Activated naive CD4-positive, alpha-beta T cell treated with anti-CD3 and anti-CD28 coated beads, Interleukin-2, amount 50 U/mL, for 24 hours (primary cell): ENCODE data around the gene EPDR1.

ENCODE experiments used
- H3K27ac Mint-ChIP-seq: one replicate; pipeline ENCODE4 v1.8.0; 2021; ENCODE audit warnings: mild to moderate bottlenecking, mixed read lengths
- H3K27me3 Mint-ChIP-seq: one replicate; pipeline ENCODE4 v1.8.0; 2021; ENCODE audit warnings: mixed read lengths
- H3K36me3 Mint-ChIP-seq: one replicate; pipeline ENCODE4 v1.8.0; 2021; ENCODE audit warnings: mixed read lengths
- H3K4me1 Mint-ChIP-seq: one replicate; pipeline ENCODE4 v1.8.0; 2021; ENCODE audit warnings: mixed read lengths
- H3K4me3 Mint-ChIP-seq: one replicate; pipeline ENCODE4 v1.8.0; 2021; ENCODE audit warnings: mild to moderate bottlenecking, mixed read lengths
- H3K9me3 Mint-ChIP-seq: one replicate; pipeline ENCODE4 v1.8.0; 2021; ENCODE audit warnings: mixed read lengths

Gene EPDR1

DNA sequence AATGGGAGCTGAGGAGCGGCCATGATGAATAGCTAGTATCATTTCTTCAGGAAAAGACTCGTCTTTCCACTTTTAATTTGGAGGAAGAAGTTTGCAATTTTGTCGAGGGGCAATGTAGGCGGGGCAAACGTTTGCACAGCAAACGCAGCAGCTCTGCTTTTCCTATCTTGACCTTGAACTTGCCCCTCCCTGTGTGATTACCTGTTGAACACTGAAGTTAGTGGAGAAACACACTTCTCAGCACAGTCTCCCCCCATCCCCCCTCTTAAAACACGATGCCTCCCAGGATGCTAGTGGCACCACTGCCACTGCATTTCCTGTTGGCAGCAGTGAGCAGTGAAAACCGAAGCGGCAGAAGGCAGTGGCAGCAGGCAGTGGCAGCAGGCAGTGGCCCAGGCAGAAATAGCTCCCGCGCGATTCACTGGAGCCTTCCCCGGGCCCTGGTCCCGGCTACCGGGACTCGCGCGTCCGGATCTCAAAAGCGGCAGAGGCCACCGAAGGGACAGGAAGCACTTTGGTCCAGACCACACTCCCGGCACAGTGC lies at the start of gene EPDR1:
EPDR1 (plus strand) TSS at position 336 of the 544 bp plus-strand sequence. CDS start 300 bp downstream, outside the sequence.
- no peaks in the 10 kb centered on the region for H3K9me3 Mint-ChIP-seq
- no peaks in the 10 kb centered on the region for H3K36me3 Mint-ChIP-seq
- peaks cover 43% of the 10 kb centered on the region for H3K27me3 Mint-ChIP-seq
- H3K4me3 Mint-ChIP-seq = peak within 1 kb of the TSS; percentile 72
- H3K4me1 Mint-ChIP-seq = peaks cover 17% of the 10 kb centered on the region
- no peak within 1 kb of the TSS for H3K27ac Mint-ChIP-seq

DNA sequence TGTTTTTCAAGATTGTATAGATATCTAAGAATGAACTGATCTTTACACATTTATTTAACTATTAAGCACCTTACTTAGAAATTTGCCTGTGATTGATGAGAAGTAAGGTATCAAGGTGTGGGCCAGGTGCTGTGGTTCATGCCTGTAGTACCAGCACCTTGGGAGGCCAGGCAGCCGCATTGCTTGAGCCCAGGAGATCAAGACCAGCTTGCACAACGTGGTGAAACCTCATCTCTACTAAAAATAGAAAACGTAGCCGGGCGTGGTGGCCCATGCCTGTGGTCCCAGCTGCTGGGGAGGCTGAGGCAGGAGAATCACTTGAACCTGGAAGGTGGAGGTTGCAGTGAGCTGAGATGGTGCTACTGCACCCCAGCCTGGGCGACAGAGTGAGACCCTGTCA lies 38.4 kb upstream of the EPDR1 start:
- Mint-ChIP-seq H3K4me1 (no peaks in the 10 kb centered on the region), H3K9me3 (peaks cover 5% of the 10 kb centered on the region), H3K4me3 (no peak overlapping the region), H3K27ac (no peak overlapping the region), H3K27me3 (peaks cover 6% of the 10 kb centered on the region), H3K36me3 (no peaks in the 10 kb centered on the region)

DNA sequence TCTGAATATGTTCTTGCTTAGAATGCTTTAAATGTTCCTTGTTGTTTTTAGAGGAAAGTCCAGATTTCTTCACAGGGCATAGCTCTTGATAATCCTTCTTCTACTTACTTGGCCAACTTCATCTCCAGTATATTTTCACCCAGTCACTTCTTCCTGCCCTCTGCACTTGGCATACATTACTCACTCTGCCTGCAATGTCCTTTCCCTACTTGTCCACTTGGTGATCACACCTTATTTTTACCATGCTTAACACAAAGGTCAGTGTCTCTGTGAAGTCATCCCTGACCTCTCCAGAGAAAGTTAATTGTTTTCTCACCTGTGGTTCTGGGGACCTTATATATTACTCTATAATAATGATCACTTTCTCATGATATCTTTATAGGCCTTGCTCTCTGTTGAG lies 27.1 kb upstream of the EPDR1 start:
- Mint-ChIP-seq H3K9me3 (no peaks in the 10 kb centered on the region), H3K27me3 (peaks cover 2% of the 10 kb centered on the region), H3K27ac (no peak overlapping the region), H3K4me1 (no peaks in the 10 kb centered on the region), H3K36me3 (no peaks in the 10 kb centered on the region), H3K4me3 (no peak overlapping the region)

DNA sequence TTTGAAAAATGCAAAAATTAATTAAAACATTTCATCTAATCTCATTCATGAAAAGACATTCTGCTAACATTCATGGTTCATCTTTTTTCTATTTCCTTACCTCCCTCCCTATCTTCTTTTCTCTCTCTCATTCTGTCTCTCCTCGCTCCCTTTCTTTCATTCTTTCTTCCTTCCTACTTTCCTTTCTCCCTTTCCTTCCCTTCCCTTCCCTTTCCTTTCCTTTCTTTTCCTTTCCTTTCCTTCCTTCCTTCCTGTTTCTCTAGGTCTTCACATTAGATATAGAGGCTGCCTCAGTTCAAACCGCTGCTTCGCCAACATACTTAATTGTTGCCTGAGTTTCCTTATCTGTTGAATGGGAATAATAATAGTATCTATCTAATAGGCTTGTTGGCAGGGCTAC lies 25.8 kb upstream of the EPDR1 start:
- H3K27ac Mint-ChIP-seq = no peak overlapping the region
- peaks cover 2% of the 10 kb centered on the region for H3K27me3 Mint-ChIP-seq
- no peaks in the 10 kb centered on the region for H3K9me3 Mint-ChIP-seq
- H3K36me3 Mint-ChIP-seq = no peaks in the 10 kb centered on the region
- no peaks in the 10 kb centered on the region for H3K4me1 Mint-ChIP-seq
- H3K4me3 Mint-ChIP-seq = no peak overlapping the region

DNA sequence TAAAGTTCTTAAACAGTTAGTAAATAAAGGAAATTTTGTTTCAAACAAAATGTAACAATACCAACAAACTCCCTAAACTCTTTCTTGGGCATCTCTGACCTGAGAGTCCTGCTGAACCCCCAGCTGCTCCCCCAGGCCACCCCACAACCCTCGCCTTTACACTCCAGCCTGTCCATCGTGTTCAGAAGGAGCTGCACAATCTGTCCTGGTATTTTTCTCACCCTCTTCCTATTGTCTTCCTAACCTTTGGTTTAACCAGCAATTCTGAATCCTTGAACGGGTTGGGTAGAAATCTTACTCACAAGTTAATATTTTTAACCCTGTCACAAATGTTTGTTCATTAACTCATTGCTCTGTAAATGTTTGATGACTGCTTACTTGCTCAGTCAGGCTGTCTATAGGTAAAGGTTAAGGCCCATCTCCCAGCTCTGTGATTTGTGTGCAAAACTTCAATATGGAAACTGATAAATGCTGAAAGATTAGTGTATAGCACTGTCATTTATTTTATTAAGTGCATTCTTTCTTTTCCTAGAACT lies 20.7 kb upstream of the EPDR1 start:
- no peaks in the 10 kb centered on the region for H3K9me3 Mint-ChIP-seq
- H3K4me3 Mint-ChIP-seq = no peak overlapping the region
- no peaks in the 10 kb centered on the region for H3K4me1 Mint-ChIP-seq

DNA sequence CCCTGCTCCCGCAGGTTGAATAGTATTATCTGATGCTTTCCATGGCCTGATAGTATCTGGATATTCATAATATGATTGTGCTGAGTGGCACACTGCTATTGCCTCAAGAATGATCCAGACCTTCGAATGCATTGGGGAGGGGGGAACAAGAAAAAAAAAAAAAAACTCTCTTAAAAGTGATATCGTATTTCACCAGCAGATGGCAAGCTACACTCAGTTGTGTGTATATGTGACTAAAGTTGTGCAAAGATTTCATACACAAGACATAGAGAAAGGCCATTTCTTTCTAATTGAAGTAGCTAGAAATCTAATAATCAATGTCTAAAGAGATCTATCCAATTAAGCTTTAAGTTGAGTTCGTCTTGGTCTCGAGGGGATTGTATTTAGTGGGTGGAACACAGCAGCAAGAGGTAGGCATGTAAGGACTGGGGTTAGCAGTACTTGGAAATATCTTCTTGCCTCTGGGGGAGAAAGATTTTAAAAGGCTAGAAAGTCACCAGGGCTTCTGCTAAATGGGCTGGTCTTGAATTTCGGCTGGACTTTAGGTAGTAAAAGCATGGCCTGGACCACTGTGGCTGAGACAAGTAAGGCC lies 19.1 kb upstream of the EPDR1 start:
- Mint-ChIP-seq H3K27ac (no peak overlapping the region), H3K4me3 (no peak overlapping the region), H3K4me1 (no peaks in the 10 kb centered on the region), H3K27me3 (peaks cover 4% of the 10 kb centered on the region), H3K36me3 (no peaks in the 10 kb centered on the region), H3K9me3 (no peaks in the 10 kb centered on the region)

More for the DNA sequence above, 20.7 kb upstream of the EPDR1 start:
- Mint-ChIP-seq H3K27me3 (peaks cover 4% of the 10 kb centered on the region), H3K36me3 (no peaks in the 10 kb centered on the region), H3K27ac (no peak overlapping the region)

DNA sequence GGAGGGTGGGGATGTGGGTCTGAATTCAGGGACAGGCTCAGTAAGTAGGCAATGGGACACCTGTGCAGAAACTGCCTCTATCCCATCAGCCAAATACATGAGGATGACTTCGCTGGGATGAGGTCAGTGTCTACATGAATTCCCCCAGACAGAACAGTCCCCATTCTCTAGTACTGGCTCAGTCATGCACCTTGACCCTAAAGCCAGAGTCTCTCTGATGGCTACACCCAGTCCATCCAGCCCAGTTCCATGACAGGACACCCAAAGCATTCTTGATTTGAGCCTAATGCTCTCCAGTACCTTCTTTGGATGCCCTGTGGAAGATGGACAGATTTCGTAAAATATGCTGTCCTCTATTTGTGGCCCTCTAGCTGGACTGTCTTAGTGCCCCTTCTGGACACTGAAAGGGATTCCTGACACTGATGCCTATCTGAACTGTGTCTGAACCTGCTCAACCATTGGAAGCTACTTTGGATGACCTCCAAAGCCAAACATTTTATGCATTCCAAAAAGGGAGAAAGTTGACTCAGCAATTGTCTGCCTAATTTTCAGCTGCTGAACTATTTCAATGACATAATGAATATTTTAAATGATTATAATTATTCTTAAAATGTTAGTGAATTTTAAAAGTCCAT lies 18.4 kb upstream of the EPDR1 start:
- no peak overlapping the region for H3K4me3 Mint-ChIP-seq
- no peak overlapping the region for H3K27ac Mint-ChIP-seq
- H3K4me1 Mint-ChIP-seq = no peaks in the 10 kb centered on the region
- peaks cover 5% of the 10 kb centered on the region for H3K27me3 Mint-ChIP-seq
- no peaks in the 10 kb centered on the region for H3K36me3 Mint-ChIP-seq
- H3K9me3 Mint-ChIP-seq = no peaks in the 10 kb centered on the region

DNA sequence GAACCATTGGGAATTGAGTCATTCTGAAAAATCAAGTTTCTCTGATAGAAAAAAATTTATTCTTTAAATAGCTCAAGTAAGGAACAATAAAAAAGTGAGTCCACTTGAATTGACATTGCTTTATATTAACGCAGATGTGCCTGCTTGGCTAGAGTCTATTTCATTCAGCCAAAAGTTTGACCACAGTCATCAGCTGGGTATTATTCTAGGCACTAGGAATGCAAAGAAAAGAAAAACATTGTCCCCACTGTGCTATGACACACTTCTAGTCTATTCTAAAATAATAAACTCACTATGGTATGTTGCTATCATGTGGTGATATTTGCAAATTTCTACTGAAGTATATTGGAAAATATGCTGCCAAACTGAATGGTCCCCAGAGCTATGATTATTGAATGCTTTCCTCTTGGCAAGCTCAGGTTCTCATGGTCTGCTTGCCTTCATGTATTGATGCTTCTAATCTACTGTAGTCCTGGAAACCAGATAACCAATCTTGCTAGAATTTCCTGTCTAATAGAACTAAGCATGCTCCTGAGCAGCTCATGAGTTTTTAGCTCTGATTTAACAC lies 12.1 kb upstream of the EPDR1 start:
- Mint-ChIP-seq H3K4me3 (no peak overlapping the region), H3K27ac (no peak overlapping the region), H3K4me1 (no peaks in the 10 kb centered on the region), H3K27me3 (peaks cover 11% of the 10 kb centered on the region), H3K36me3 (no peaks in the 10 kb centered on the region), H3K9me3 (no peaks in the 10 kb centered on the region)

DNA sequence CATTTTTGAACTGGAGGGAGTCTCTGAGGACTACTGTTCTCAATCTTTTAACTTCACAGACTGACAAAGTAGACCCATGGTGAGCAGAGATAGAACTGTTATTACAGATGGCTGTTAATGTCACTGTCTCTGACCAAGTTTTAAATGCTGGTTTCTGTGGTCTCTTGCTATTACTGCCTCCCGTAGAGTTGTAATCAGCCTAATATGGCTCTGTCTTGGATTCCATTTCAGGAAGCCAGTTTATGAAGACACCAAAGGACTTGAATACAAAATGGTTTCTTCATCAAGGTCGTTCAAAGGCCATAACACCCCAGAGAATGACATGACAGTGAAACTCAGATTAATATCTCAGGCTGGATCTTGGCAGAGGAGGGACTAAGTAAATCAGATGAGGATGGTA lies 7.7 kb upstream of the EPDR1 start:
- Mint-ChIP-seq H3K36me3 (no peaks in the 10 kb centered on the region), H3K27ac (no peak overlapping the region), H3K4me1 (peaks cover 12% of the 10 kb centered on the region), H3K27me3 (peaks cover 28% of the 10 kb centered on the region), H3K9me3 (no peaks in the 10 kb centered on the region), H3K4me3 (no peak overlapping the region)

DNA sequence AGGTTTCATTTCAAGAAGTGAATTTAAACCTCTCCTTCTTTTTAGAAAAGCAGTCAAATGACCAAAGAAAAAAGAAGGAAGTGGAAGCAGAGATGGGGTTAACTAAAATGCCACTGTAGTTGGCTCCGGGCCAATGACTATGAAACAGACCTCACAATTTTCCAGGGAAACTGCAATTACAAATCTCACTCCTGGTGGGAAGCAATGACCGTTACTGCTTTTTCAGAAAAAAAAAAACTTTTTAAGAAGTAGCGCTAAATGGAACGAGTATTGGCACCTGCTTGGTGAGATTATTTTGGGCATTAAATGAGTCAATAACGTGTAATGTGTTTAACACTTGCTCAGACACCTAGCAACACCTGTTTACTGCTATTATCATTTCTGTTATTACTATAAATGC lies 5.0 kb upstream of the EPDR1 start:
- Mint-ChIP-seq H3K4me3 (no peak overlapping the region), H3K36me3 (no peaks in the 10 kb centered on the region), H3K4me1 (peaks cover 15% of the 10 kb centered on the region), H3K27ac (no peak overlapping the region), H3K9me3 (no peaks in the 10 kb centered on the region), H3K27me3 (peaks cover 47% of the 10 kb centered on the region)

DNA sequence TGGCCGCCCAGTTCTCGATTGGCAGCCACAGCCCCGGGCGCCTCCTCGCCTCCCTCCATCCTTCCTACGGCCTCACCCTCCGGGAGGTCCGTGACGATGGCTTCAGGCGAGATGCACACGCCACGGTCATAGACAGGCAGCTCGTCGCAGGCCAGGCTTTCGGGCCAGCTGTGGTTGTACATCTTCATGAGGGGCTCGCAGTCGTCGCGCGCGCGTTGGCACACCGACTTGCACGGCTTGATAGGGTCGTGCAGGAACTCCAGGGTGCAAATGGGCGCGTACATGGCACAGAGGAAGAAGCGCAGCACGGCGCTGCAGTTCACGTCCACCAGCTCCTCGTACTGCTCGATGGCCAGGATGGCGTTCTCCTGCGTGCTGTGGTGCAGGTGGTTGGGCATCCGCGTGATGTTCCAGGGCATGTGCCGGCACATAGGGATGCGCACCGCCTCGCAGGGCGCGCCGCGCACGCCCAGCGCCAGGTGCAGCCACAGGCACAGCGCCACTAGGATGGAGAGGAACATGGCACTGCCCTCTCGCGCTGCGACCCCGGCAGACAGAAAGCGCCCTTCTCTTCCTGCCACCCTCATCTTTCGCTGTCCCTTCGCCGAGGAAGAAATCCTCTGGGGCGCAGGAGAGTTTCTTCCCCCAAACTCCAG lies 4.3 kb upstream of the EPDR1 start:
- Mint-ChIP-seq H3K9me3 (no peaks in the 10 kb centered on the region), H3K27ac (no peak overlapping the region), H3K4me1 (peaks cover 17% of the 10 kb centered on the region)

DNA sequence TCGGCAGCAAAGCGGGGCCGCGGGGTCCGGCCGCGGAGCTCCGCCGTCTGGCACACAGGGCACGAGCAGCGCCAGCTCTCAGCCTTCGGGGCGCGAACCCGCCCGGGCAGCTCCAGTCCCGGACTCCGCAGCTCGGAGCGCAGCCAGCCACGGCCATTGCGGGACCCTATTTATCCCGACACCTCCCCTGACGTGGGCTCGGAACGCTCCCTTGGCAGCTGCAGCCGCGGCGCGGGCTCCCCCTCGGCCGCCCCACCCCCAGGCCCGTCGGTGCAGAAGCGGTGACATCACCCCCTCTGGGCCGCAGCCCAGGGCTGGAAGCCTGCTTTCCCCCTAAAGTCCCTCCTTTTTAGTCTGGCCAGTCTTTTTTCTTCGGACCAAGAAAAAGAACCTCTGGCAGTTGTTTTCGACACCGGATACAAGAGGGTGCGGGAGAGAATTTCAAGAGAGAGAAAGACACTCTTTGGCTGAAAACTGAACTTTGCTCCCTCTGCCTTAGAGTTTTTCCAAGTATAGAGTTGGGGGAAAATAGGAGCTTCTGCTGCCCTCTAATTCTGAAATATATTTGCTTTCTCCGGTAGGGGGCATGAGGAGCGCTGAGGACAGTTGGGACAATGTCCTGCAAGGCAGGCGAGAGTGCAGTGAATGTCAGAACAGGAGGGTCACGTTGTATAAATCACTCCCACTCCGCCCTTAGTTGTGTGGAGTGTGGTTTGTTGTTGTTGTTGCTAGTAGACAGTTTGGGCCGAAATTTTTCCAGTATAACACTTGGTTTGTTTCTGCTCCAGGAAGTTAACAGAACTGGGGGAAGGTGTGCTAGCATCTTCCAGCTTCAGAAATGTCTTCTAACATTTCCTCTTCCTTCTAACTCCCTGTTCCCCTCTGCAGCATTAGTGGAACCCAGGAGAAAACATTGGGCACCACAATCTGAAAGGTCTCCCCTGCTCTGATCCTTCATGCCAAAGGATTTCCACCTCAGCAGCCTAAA lies 3.5 kb upstream of the EPDR1 start, which contains the start of gene SFRP4:
SFRP4 (minus strand) TSS at position 145 of the 988 bp plus-strand sequence. CDS start 280 bp downstream, outside the sequence.
- Mint-ChIP-seq H3K9me3 (no peaks in the 10 kb centered on the region), H3K27me3 (peaks cover 51% of the 10 kb centered on the region), H3K4me1 (peaks cover 17% of the 10 kb centered on the region), H3K4me3 (no peak within 1 kb of the TSS), H3K36me3 (no peaks in the 10 kb centered on the region), H3K27ac (no peak within 1 kb of the TSS)

More for the DNA sequence above, 4.3 kb upstream of the EPDR1 start:
- Mint-ChIP-seq H3K4me3 (no peak overlapping the region), H3K36me3 (no peaks in the 10 kb centered on the region), H3K27me3 (peaks cover 45% of the 10 kb centered on the region)

DNA sequence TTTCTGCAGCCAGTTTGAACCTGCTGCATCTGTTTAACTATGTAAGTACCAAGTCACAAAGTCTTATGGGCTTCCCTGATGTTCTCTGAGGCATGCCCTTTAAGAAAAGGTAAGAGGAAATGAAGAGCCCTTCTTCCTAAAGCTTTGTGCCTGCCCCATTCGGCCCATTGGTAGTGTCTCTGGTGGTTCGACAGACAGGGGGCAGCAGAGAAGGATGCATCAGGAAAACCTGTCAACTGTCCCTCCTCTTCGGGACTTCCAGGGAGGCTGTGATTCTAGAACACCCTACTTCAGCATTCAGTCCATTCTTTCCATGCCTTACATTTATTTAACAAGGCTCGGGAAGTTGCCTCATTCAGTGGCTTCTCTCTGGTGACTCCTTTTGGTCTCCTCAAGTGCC lies 1.9 kb upstream of the EPDR1 start:
- H3K4me1 Mint-ChIP-seq = peaks cover 17% of the 10 kb centered on the region
- no peaks in the 10 kb centered on the region for H3K36me3 Mint-ChIP-seq
- H3K27me3 Mint-ChIP-seq = peaks cover 52% of the 10 kb centered on the region
- no peak overlapping the region for H3K4me3 Mint-ChIP-seq
- no peak overlapping the region for H3K27ac Mint-ChIP-seq
- H3K9me3 Mint-ChIP-seq = no peaks in the 10 kb centered on the region

DNA sequence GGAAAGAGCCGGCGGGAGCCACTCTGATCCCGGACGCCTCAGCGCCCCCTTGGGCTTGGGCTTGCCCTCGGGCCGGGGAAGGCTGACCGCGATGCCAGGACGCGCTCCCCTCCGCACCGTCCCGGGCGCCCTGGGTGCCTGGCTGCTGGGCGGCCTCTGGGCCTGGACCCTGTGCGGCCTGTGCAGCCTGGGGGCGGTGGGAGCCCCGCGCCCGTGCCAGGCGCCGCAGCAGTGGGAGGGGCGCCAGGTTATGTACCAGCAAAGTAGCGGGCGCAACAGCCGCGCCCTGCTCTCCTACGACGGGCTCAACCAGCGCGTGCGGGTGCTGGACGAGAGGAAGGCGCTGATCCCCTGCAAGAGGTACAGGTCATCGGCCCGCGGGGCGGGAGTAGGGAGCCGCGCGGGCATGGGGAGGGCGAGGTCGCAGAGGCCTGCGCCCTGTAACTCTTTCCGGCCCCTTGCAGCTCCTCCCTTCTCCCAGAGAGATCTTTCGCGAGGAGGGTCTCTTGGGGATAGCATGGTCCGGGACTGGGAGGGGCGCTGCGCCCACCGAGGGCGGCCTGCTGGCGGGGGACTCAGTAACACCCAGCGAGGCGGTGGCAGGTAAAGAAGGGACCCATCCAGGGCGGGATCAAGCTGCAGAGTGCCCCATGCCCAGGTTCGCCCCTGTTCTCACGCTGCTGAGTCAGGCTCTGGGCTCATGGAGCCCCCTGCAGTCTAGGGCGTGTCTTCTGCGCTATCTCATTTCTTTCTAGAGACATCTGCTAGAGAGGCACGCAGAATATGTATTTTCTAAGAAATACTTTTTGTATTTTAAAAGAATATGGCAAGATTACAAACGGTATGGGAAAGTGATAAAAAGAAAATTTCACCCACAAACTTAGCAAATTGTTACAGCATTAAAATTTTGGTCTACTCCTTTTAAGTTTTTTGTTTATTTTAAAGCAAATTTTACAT lies 687 bp downstream of the EPDR1 start:
- Mint-ChIP-seq H3K27ac (no peak overlapping the region), H3K36me3 (peaks cover under 1% of the 10 kb centered on the region), H3K27me3 (peaks cover 42% of the 10 kb centered on the region), H3K4me3 (peak overlapping the region; percentile 48), H3K4me1 (peaks cover 14% of the 10 kb centered on the region), H3K9me3 (no peaks in the 10 kb centered on the region)
